CD4-positive, alpha-beta T cell treated with Interleukin-15 for 1 hour (primary cell): ENCODE results near the gene TAAR2.
"Not testable (repeated sequence)": the region's sequence is repeated elsewhere in the genome, so short reads cannot be mapped to it uniquely, and the experiment has no call there.

ENCODE experiments used
- DNase-seq: peaks from one replicate; pipeline ENCODE4 v3.0.0-alpha.2; 2020

TAAR2 gene

DNA sequence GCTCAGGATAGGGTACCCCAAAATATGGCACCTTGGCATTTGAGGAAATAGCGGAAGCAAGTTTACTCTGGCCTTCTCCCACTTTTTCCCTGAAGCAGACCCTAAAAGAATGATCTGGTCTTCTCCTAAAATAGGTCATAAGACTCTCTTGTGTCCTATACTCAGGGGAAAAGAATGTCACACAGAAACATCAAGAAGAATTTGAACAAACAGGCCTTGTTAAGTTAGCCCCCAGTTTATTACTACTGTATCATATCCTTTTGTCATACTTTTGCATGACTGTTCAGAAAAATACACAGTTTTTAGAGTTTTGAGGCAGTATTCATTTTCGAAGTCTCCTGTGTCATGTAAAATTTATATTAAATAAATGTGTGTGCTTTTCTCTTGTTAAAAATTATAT, 12.5 kb downstream of the TAAR2 start:
- no peak for DNase-seq

DNA sequence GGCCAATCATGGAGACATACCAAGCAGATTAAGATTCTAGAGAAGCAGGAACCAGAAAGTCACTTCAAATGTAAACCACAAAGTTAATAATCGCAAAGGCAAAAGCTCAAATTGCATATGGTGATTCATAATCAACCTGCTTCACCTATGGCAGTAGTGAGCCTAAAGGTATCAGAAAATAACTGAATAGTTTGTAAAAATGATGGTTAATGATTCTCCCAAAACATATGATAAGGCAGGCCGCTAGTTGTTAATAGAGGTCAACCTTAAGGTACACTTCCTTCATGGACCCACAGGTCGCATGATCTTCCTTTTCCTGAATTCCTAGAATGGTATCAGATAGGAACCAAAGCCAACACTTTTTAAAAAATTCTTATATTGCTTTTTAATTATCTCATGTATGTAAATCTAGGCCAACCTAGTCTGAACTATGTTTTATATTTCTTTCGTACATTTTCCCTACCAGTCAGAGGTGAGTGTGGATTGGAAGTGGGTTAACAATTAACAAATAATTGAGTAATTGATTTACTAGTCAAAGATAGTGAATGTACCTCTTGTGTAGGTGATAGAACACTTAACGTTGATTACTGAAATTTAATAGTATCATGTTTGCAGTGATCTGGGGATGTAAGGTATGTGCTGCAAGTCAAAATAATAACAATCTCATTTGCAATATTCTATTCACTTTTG, 16.4 kb downstream of the TAAR2 start:
- no peak for DNase-seq

DNA sequence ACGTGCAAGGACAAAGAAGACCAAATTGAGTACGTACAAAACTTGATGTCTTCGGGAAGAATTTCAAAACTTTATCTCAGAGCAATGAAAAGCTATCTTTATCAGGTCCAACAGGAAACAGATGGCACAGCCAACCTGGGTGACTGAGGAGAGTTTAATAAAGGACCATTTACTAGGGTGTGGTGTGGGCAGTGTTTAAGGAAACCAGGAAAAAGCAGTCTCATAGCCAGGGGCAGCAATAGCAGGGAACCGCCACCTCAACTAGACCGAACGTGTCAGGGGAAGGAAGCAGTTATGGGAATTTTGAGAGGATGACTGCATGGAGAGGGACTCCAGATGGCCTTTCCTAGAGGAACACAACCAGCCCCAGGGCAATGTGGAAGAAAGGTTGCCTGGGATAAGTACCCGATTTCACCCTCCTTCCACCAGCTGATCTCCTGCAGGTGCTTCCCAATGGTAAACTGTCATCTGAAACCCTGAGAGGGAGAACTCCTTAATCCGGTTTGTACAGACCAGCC, 19.4 kb downstream of the TAAR2 start:
- DNase-seq = no peak

DNA sequence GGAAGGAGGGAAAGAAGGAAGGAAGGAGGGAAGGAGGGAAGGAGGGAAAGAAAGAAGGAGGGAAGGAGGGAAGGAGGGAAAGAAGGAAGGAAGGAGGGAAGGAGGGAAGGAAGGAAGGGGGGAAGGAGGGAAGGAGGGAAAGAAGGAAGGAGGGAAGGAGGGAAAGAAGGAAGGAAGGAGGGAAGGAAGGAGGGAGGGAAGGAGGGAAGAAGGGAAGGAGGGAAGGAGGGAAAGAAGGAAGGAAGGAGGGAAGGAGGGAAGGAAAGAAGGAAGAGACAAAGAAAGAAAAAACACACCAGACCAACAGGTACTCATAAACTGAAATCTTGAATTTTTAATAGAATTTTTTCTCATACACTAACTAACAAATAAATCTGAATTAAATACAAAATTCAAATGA, 23.2 kb downstream of the TAAR2 start:
- not testable (repeated sequence) for DNase-seq

DNA sequence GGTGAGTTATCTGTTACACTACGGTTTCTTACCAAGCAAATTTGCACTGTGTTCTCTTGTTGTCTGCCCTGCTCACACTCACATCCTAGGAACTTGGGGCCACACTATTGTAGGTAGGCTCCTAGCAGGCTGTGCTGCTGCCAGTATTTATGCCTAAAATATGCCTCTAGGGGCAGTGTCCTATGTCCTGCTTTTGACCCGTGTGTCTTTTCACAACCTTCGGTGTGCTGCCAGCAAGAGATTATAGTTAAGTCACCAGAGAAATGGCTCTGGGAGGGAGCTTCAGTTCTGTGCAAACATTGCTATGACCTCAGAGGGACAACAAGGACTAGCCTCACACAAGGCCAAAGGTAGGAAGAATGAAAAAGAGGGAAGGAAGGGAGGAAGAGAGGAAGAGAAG, 25.6 kb downstream of the TAAR2 start:
- DNase-seq = no peak

DNA sequence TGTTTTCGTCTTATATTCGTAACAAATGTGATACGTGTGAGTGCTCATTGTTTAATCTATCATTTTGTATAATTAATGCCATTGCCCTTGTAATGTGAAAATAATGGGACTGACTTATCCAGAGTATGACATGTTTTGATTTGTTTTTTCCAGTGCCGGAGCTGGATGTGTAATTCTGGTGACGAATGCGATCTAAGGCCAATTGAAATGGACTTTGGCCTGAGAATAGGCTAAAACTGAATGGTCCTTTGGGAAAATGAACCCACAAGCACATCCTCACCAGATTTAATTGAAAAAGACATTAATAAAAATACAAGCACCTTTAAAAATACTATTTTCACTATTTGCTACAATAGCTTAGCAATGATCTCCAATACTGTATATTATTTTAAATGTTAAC, 27.9 kb downstream of the TAAR2 start:
- no peak for DNase-seq

GRCh38 chr6:132592855-132593254, 31.2 kb downstream of the TAAR2 start:
- DNase-seq = no peak

DNA sequence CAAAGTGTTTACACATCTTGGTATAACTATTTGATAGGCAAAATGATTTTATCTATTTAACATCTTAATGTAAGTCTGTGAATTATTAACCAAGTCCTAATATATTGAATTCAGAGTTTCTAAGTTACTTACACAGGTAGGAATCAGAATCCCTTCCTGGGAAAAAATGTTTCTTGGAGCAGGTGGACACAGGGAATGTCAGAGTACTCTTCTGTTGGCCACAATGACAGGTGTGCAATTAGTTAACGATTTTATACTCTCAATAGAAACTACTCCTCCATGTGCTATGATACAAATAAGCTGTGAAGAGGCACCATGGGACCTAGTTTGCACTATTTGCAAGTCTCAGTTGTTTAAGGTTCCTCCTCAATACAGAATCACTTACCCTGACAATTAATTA, 33.7 kb downstream of the TAAR2 start:
- DNase-seq = no peak

GRCh38 chr6:132589454-132589853, 34.6 kb downstream of the TAAR2 start, which contains the start of gene TAAR5:
TAAR5 (minus strand) TSS chr6:132589741; CDS start chr6:132589686, 55 bp downstream.
- DNase-seq = no peak

DNA sequence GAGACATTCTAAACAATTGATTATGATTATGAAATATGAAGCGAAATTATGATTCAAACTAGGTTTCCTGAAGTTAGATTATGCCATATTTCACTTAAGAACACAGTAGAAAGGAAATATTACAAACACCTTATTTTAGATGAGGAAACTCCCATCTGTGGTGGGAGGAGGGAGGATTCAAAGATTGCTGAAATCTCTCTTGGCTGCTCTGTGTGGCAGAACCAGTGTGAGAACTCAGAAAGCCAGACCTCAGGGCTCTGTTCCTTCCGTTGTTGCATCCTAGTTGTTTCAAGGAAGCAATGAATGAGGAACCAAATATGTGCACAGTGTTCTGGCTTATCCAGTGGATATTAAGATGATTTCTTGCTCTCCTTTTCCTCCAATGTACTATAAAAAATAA, 36.7 kb downstream of the TAAR2 start:
- no peak for DNase-seq

DNA sequence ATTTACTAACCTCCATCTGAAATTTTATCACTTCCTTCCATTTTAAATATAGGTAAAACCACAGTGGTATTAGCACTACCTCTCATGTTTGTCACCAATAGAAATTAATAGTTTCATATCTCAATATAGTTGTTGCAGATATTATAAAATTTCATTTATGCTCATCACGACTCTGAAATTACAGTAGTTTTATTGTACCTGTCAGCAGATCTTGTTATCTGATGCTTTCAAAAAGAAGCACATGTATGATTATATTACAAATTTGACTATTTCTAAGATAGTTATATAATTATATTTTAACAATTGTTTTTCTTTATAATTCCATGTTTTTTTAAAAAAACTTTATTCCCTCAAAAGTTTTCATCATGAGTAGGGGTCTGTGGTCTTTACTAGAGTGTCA, 39.4 kb downstream of the TAAR2 start:
- no peak for DNase-seq

- DNase-seq = no peak
Measured at GRCh38 chr6:132571774-132572173, 52.3 kb downstream of the TAAR2 start.

DNA sequence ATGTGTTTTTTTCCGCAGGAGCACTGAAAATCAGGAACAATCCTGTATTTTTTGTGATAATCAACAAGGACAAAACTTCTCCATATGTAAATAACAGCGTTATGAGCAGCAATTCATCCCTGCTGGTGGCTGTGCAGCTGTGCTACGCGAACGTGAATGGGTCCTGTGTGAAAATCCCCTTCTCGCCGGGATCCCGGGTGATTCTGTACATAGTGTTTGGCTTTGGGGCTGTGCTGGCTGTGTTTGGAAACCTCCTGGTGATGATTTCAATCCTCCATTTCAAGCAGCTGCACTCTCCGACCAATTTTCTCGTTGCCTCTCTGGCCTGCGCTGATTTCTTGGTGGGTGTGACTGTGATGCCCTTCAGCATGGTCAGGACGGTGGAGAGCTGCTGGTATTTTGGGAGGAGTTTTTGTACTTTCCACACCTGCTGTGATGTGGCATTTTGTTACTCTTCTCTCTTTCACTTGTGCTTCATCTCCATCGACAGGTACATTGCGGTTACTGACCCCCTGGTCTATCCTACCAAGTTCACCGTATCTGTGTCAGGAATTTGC, 53.8 kb downstream of the TAAR2 start, which contains the start of gene TAAR6:
Gene TAAR6, plus strand, starts transcription at position 102 of the 557 bp plus-strand sequence. Its CDS starts 0 bp downstream, at position 102.
- no peak for DNase-seq

GRCh38 chr6:132569170-132569569, 54.9 kb downstream of the TAAR2 start:
- no peak for DNase-seq

- no peak for DNase-seq
Measured at GRCh38 chr6:132568611-132569010, 55.5 kb downstream of the TAAR2 start.

GRCh38 chr6:132567566-132567965, 56.5 kb downstream of the TAAR2 start:
- no peak for DNase-seq
